SHP77 treated with DMSO at 0.1 percent for 48 hours (cell line): ENCODE data around the gene NEK8.

Source experiments
- DNase-seq: peaks from one replicate; lab custom pipeline; 2025; lab: John Stamatoyannopoulos, UW

The NEK8 gene

GRCh38 chr17:28744972-28745785, 16.6 kb downstream of the NEK8 start:
- DNase-seq: peak; percentile 14

GRCh38 chr17:28745786-28746411, 17.3 kb downstream of the NEK8 start:
- no peak for DNase-seq

GRCh38 chr17:28746611-28747050, 18.0 kb downstream of the NEK8 start:
- DNase-seq: peak; percentile 76

GRCh38 chr17:28747051-28747691, 18.6 kb downstream of the NEK8 start:
- peak; percentile 31 for DNase-seq

GRCh38 chr17:28747801-28748750, 19.5 kb downstream of the NEK8 start:
- no peak for DNase-seq

- no peak for DNase-seq
Measured at GRCh38 chr17:28748852-28749515, 20.4 kb downstream of the NEK8 start.

GRCh38 chr17:28749516-28750177, 21.1 kb downstream of the NEK8 start:
- DNase-seq: no peak

GRCh38 chr17:28750178-28751047, 21.8 kb downstream of the NEK8 start:
- DNase-seq: peak; percentile 73

GRCh38 chr17:28751600-28752366, 23.2 kb downstream of the NEK8 start:
- no peak for DNase-seq

GRCh38 chr17:28755486-28755885, 26.9 kb downstream of the NEK8 start:
- DNase-seq: no peak

GRCh38 chr17:28756049-28756804, 27.6 kb downstream of the NEK8 start:
- no peak for DNase-seq

- DNase-seq: no peak
Measured at GRCh38 chr17:28758411-28759121, 30.0 kb downstream of the NEK8 start.

- DNase-seq: no peak
Measured at GRCh38 chr17:28759256-28759865, 30.8 kb downstream of the NEK8 start.

- DNase-seq: no peak
Measured at GRCh38 chr17:28760601-28761562, 32.3 kb downstream of the NEK8 start.

GRCh38 chr17:28763137-28763799, 34.7 kb downstream of the NEK8 start:
- DNase-seq: no peak
